Colonic mucosa (tissue), 4 donors: ENCODE measurements around the gene CACNG4. TPM values are rescaled to one million over a fixed set of nuclear protein-coding genes. Genes with fewer than 3 reads are reported as not detected.

Experiments
- DNase-seq: peaks from one replicate; pipeline ENCODE4 v3.0.0-alpha.2; 2020
- H3K27ac ChIP-seq: fragments of 200-600 bp; one replicate; pipeline ENCODE4 v1.8.0; 2021
- H3K27me3 ChIP-seq: fragments of 200-600 bp; one replicate; pipeline ENCODE4 v1.8.0; 2021
- H3K36me3 ChIP-seq: fragments of 200-600 bp; one replicate; pipeline ENCODE4 v1.8.0; 2021
- H3K4me1 ChIP-seq: fragments of 200-600 bp; one replicate; pipeline ENCODE4 v1.8.0; 2021; ENCODE audit warnings: mild to moderate bottlenecking
- H3K4me3 ChIP-seq: fragments of 200-600 bp; one replicate; pipeline ENCODE4 v1.8.0; 2021
- H3K9ac ChIP-seq, 2 donors: one replicate each; pipeline ENCODE4 v1.7.0; 2013; ENCODE audit warnings: control low read depth in 2 of 2, low read depth in 2 of 2, low read length in 2 of 2
- H3K9me3 ChIP-seq: fragments of 200-600 bp; one replicate; pipeline ENCODE4 v1.8.0; 2021
- CTCF ChIP-seq: fragments of 200-600 bp; IDR thresholded peaks from one replicate; pipeline ENCODE4 v1.8.0; 2022; ENCODE audit warnings: antibody characterized with exemption, mild to moderate bottlenecking
- intact Hi-C: fragments of 100-400 bp; cut with DNase I; formaldehyde crosslinking; loops from one replicate; pipeline ENCODE4 v1.14.1; 2022
- total RNA-seq, 2 donors: library from RNA; stranded (reverse); fragmentation: NEBNext Ultra II Directional in 1 of 2; extraction: Animal tissue kit (Norgen Biotek cat#: 25700) in 1 of 2; gene quantifications; one replicate each; pipeline ENCODE4 v1.2.1, GENCODE V29; 2021
- donor health status: healthy.
- donor health status: DM: no; HTN: no; CAD: no.
- donor health status: DM: no; HTN: no; CAD: no.

CACNG4 gene
- total RNA-seq, 2 donors from 2014 or later: 0.20 to 0.35 TPM

GRCh38 chr17:67044016-67044772, 79.7 kb downstream of the CACNG4 start, which contains the start of gene CACNG1:
Gene CACNG1 (plus strand): TSS chr17:67044554. CDS start chr17:67044661, 107 bp downstream.
- no peak within 1 kb of the TSS for H3K9ac ChIP-seq
- DNase-seq: no peak
- H3K9me3 ChIP-seq: no peaks in the 10 kb centered on the region
- H3K4me3 ChIP-seq: no peak within 1 kb of the TSS
- no peak for TF ChIP-seq CTCF
- no peaks in the 10 kb centered on the region for H3K36me3 ChIP-seq
- no peaks in the 10 kb centered on the region for H3K27me3 ChIP-seq
- H3K4me1 ChIP-seq: no peaks in the 10 kb centered on the region
- intact Hi-C loops: no loop called here
- H3K27ac ChIP-seq: no peak within 1 kb of the TSS

DNA sequence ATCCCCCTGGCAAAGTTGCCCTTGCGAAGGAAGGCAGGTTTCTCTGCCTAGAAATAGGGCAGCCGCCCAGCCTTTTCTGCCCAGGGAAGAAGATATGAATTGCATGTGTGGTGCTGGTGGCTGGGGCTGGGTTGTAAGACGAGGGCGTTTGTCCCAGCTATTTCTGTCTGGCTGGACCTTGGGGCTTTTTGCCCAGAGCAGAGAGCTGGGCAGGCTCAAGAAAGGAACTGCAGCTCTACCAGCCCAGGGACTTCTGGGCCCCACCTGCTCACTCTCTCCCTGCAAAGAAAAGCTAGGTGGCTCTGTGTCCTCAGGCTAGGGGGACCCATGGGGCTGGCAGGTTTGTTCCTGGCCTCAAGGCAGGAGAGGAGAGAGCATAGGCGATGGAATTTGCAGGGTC, 80.4 kb downstream of the CACNG4 start:
- DNase-seq: no peak
- Histone ChIP-seq H3K4me3 (no peak overlapping the region), H3K27ac (no peak overlapping the region), H3K27me3 (no peaks in the 10 kb centered on the region), H3K4me1 (no peaks in the 10 kb centered on the region), H3K9ac (no peak overlapping the region), H3K36me3 (no peaks in the 10 kb centered on the region), H3K9me3 (no peaks in the 10 kb centered on the region)
- intact Hi-C loops: no loop called here
- no peak for TF ChIP-seq CTCF

GRCh38 chr17:67046398-67046797, 81.9 kb downstream of the CACNG4 start:
- Histone ChIP-seq H3K9ac (no peak overlapping the region), H3K4me1 (no peaks in the 10 kb centered on the region), H3K4me3 (no peak overlapping the region), H3K9me3 (no peaks in the 10 kb centered on the region), H3K27me3 (no peaks in the 10 kb centered on the region), H3K27ac (no peak overlapping the region), H3K36me3 (no peaks in the 10 kb centered on the region)
- no peak for TF ChIP-seq CTCF
- peak; percentile 81 for DNase-seq
- intact Hi-C loops: no loop called here

DNA sequence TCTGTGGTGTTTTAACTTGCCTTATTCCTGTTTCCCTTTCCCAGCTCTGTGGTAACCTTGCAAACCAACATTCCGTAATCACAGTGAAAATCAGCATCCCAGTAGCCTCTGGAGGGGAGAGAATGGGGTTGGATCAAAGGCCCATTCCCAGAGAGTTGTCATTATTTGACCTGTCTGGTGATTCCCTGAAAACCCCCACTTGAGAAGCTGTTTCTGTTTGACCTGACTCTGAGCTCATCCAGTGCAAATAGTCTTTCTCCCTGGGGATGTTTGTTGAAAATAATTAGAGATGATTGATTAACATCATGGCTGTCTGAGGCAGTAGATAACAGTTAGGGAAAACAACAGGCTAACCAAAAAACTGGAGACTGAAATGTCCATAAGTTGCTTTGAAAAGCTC, 82.9 kb downstream of the CACNG4 start:
- H3K27me3 ChIP-seq: no peaks in the 10 kb centered on the region
- H3K27ac ChIP-seq: no peak overlapping the region
- intact Hi-C loops: no loop called here
- H3K9me3 ChIP-seq: no peaks in the 10 kb centered on the region
- no peak for TF ChIP-seq CTCF
- no peaks in the 10 kb centered on the region for H3K36me3 ChIP-seq
- DNase-seq: no peak
- no peak overlapping the region for H3K9ac ChIP-seq
- no peak overlapping the region for H3K4me3 ChIP-seq
- H3K4me1 ChIP-seq: no peaks in the 10 kb centered on the region

- Histone ChIP-seq H3K4me3 (no peak overlapping the region), H3K27ac (no peak overlapping the region), H3K4me1 (no peaks in the 10 kb centered on the region), H3K36me3 (no peaks in the 10 kb centered on the region), H3K9ac (no peak overlapping the region), H3K9me3 (no peaks in the 10 kb centered on the region), H3K27me3 (no peaks in the 10 kb centered on the region)
- DNase-seq: no peak
- no peak for TF ChIP-seq CTCF
- intact Hi-C loops: no loop called here
Measured at GRCh38 chr17:67049025-67049739, 84.7 kb downstream of the CACNG4 start.
